HTR-8/SVneo (cell line): ENCODE results near the gene CCL8.

Experiments used
- DNase-seq: peaks from one replicate; pipeline ENCODE4 v3.0.0; 2011; ENCODE audit warnings: low spot score, mixed read lengths; ENCODE audit not compliant: insufficient read length
- FAIRE-seq: peaks from 2 replicates; lab custom pipeline; 2011; peaks lifted over from hg19 to GRCh38; lab: Jason Lieb, UNC

Gene CCL8

DNA sequence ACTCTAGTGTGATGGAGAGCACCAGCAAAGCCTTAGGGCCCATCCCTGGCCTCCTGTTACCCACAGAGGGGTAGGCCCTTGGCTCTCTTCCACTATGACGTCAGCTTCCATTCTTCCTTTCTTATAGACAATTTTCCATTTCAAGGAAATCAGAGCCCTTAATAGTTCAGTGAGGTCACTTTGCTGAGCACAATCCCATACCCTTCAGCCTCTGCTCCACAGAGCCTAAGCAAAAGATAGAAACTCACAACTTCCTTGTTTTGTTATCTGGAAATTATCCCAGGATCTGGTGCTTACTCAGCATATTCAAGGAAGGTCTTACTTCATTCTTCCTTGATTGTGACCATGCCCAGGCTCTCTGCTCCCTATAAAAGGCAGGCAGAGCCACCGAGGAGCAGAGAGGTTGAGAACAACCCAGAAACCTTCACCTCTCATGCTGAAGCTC lies at the start of gene CCL8:
Gene CCL8 (plus strand): TSS at position 397 of the 445 bp plus-strand sequence. CDS start 67 bp downstream, outside the sequence.
- FAIRE-seq (no peak), DNase-seq (no peak)

GRCh38 chr17:34269969-34270368 lies 49.3 kb upstream of the CCL8 start, which contains the start of gene CCL7:
TSS of gene CCL7 (plus strand) at chr17:34270221. CDS start at chr17:34270291, 70 bp downstream.
- FAIRE-seq = no peak
- no peak for DNase-seq

DNA sequence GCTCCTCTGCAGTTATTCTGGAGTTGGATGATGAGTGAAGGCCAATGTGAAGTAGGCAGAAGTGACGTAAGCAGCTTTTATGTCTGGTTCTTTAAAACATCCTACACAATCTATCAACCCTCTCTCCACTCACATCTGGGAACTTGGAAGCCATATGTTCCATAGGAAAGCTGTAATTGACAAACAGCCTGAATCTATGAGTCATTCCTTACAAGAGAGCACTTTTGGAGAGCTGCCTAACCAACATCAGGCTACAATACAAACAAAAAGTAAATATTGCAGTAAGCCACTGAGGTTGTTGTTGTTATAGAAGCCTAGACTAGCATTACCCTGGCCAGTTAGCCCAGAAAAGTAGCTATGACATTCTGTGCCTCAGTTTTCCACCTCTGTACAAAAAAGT lies 43.4 kb upstream of the CCL8 start:
- FAIRE-seq = no peak
- no peak for DNase-seq

GRCh38 chr17:34276826-34277225 lies 42.4 kb upstream of the CCL8 start:
- FAIRE-seq (no peak), DNase-seq (no peak)

- FAIRE-seq = no peak
- DNase-seq = no peak
These were observed 35.7 kb upstream of the CCL8 start for GRCh38 chr17:34283571-34283970.

DNA sequence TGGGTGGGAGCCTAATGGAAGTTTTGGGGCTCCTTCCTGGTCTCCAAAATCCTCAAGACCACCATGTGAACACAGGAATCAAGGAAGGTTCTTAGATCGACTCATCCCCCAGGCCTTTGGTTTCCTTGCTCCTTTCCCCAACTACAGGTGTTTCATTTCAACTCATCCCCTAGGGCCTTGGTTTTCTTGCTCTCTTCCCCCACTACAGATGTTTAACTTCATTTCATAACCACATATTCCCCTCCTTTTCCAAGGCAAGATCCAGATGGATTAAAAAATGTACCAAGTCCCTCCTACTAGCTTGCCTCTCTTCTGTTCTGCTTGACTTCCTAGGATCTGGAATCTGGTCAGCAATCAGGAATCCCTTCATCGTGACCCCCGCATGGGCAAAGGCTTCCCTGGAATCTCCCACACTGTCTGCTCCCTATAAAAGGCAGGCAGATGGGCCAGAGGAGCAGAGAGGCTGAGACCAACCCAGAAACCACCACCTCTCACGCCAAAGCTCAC lies 33.9 kb upstream of the CCL8 start, which contains the start of gene CCL11:
Gene CCL11 (plus strand): TSS at position 457 of the 507 bp plus-strand sequence. CDS start 67 bp downstream, outside the sequence.
- DNase-seq (no peak), FAIRE-seq (no peak)

- FAIRE-seq = no peak
- no peak for DNase-seq
These were observed 31.4 kb upstream of the CCL8 start for GRCh38 chr17:34287875-34288274.

DNA sequence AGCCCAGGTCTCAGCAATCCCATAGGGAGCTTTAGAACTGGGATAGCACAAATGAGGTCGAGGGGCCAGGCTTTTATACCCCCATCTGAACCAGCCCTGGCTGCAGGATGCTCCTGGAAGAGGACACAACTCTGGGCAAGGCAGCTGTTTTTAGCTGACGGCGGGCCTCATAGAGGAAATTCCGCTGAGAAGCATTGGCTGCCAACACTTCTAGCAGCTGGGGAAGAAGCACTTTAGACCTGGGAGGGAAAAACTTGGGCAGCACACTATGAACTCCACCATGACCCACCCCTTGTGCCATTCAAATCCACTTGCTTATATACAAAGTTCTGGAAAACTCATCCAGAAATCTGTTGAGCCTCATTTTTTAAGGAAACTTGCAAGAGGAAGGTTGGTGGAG lies 28.6 kb upstream of the CCL8 start:
- DNase-seq (no peak), FAIRE-seq (no peak)

GRCh38 chr17:34291721-34292348 lies 27.4 kb upstream of the CCL8 start:
- DNase-seq (no peak), FAIRE-seq (no peak)

- FAIRE-seq (no peak), DNase-seq (no peak)
These were observed 20.2 kb upstream of the CCL8 start for GRCh38 chr17:34299027-34299426.

DNA sequence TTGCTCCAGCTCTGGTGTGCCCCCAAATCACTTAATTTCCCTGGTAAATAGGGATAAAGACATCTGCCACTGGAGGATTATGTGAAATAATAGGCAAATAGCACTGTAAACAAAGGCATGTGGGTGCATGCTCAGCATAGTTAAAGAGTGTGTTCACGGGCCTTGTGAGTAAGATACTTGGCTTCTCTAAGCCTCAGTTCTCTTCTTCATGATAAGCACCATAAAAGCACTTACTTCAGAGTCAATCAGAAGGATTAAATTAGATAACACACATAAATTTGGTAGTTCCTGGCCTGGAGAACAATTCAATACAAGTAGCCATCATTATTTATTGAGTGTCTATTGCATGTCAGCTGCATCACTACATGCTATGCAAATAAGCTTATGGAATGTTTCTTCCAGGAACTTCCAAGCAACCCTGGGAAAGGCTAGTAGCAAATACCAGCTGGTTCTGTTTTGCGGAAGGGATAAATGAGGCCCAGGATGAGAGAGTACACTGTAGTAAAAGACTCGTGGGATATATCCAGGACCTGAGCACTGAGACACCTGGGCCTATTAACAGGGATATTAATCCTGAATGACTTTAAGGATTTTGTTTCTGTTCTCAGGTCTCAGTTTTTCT lies 19.2 kb upstream of the CCL8 start:
- DNase-seq (no peak), FAIRE-seq (no peak)

- no peak for FAIRE-seq
- no peak for DNase-seq
These were observed 18.4 kb upstream of the CCL8 start for GRCh38 chr17:34300652-34301370.

DNA sequence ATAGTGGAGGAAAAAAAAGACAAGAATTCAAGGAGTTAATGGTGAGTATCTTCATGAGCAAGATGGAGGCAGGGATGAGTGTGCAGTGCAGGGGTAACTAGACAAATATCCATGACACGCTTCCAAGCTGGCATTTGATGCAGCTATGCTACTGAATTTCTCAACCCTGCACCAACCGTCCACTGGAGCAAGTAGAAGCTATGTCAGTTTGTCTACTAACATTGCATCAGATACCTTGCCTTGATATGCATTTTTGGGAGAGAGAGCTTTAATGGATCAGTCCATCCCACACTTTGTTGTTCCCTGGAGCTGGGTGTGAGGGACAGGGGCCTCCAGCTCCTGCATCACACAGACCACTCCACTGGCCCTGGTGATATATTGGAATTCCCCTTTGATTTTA lies 17.2 kb upstream of the CCL8 start:
- FAIRE-seq = no peak
- no peak for DNase-seq

GRCh38 chr17:34302636-34303035 lies 16.6 kb upstream of the CCL8 start:
- FAIRE-seq (no peak), DNase-seq (no peak)

- DNase-seq (no peak), FAIRE-seq (no peak)
These were observed 15.6 kb upstream of the CCL8 start for GRCh38 chr17:34303606-34304005.

DNA sequence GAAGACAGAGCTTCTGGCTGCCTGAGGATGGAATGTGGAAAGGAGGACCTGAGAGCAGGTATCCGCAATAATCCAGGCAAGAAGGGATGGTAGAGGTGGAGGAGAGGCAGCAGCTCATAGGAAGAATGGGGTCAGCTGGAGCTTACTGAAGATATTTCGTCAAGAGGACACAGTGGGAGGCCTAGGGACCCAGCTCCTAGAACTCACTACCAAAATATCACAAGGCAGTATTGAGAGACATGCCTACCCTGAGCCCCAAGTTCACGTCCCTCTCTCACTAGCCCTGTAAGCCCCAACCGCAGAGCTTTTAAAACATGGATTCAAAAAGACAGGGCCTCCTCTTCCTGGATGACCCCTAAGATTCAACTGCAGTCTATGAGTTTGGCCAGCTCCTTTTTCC lies 14.2 kb upstream of the CCL8 start:
- DNase-seq (no peak), FAIRE-seq (no peak)

GRCh38 chr17:34305606-34306005 lies 13.6 kb upstream of the CCL8 start:
- no peak for DNase-seq
- FAIRE-seq = no peak

- DNase-seq (no peak), FAIRE-seq (no peak)
These were observed 12.8 kb upstream of the CCL8 start for GRCh38 chr17:34306466-34306865.

DNA sequence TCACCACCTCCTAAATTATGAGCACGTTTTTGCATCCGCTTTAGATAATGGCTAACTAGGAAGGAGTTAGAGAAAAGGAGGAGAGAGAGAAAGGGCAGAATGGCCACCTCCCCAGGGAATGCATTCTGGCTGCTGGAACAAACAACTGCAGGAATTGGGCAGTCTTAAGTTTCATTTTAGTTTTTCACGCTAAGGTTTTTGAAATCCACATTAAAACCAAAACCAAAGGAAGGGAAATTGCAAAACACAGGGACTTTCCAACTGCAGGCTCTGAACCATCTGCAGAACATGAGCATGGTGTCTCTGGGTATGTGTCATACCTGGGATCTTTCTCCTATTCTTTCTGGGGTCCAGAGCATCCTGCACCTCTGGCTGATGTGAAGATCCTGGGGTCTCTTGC lies 12.1 kb upstream of the CCL8 start:
- DNase-seq (no peak), FAIRE-seq (no peak)

GRCh38 chr17:34308371-34308770 lies 10.9 kb upstream of the CCL8 start:
- FAIRE-seq = no peak

DNA sequence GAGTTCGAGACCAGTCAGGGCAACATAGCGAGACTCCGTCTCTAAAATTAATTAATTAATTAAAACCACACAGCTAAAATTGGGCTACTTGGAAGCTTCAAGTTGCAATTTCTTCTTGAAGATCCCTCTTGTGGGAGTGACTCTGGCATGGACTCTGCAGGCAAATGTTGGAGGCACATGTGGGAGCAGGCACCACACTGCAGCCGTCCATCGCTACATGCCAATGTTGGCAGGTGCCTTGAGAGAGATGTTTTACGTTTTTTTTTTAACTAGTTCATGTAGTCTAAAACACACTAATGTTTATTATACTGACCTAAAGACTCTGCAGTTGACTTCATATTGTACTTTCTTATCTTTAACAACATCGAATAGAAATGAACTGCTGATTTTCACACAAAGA lies 7.9 kb upstream of the CCL8 start:
- DNase-seq (no peak), FAIRE-seq (no peak)

More at GRCh38 chr17:34308371-34308770, 10.9 kb upstream of the CCL8 start:
- no peak for DNase-seq
